ENCODE results near the gene TBL3.

- TF ChIP-seq SUZ12 (IDR thresholded peaks at IDR 0.05), result no peak
- no peak for TF ChIP-seq HDGF (IDR thresholded peaks at IDR 0.05; ENCODE audit: borderline replicate concordance)
- TF ChIP-seq SP1 (IDR thresholded peaks at IDR 0.05), result no peak
- no peak for TF ChIP-seq BHLHE40 (IDR thresholded peaks at IDR 0.05; ENCODE audit: borderline replicate concordance)
- TF ChIP-seq ZNF384 (IDR thresholded peaks at IDR 0.05), result no peak
- no peak for TF ChIP-seq PKNOX1 (IDR thresholded peaks at IDR 0.05)
- no peak for TF ChIP-seq NFRKB (IDR thresholded peaks at IDR 0.05)
- no peak for TF ChIP-seq FOXK2 (IDR thresholded peaks at IDR 0.05)
- no peak for TF ChIP-seq L3MBTL2 (conservative IDR thresholded peaks at IDR 0.05)
- TF ChIP-seq ARNT (IDR thresholded peaks at IDR 0.05), result no peak
- TF ChIP-seq FOXM1 (IDR thresholded peaks at IDR 0.05; ENCODE audit: borderline replicate concordance), result no peak
- no peak for TF ChIP-seq FOXA1 (IDR thresholded peaks at IDR 0.05)
- no peak for TF ChIP-seq CTBP1 (IDR thresholded peaks at IDR 0.05; ENCODE audit: borderline replicate concordance)
- no peak for TF ChIP-seq ELF4 (IDR thresholded peaks at IDR 0.05)
Observed at GRCh38 chr16:1924095-1924494, 47.8 kb upstream of the TBL3 start.

Measured in HEK293T (cell line).